GM10847 (cell line): Measurements from ENCODE around the gene CCND3.

Experiments
- POLR2A ChIP-seq: IDR thresholded peaks from 2 replicates; pipeline ENCODE4 v1.6.1; 2011; ENCODE audit not compliant: insufficient read length; ENCODE audit errors: extremely low read depth

The CCND3 gene

GRCh38 chr6:41941280-41942066, at the start of gene CCND3:
TSS of gene CCND3 (minus strand) at chr6:41941808. CDS start at chr6:41941649, 159 bp downstream.
- TF ChIP-seq POLR2A: peak; percentile 47

- no peak for TF ChIP-seq POLR2A
These were observed 44.7 kb upstream of the CCND3 start for GRCh38 chr6:41986339-41986738.

GRCh38 chr6:41984623-41985022, 43.0 kb upstream of the CCND3 start:
- no peak for TF ChIP-seq POLR2A

GRCh38 chr6:41976794-41977484, 35.3 kb upstream of the CCND3 start:
- no peak for TF ChIP-seq POLR2A

GRCh38 chr6:41975276-41975675, 33.7 kb upstream of the CCND3 start:
- TF ChIP-seq POLR2A: no peak

- TF ChIP-seq POLR2A: no peak
These were observed 32.7 kb upstream of the CCND3 start for GRCh38 chr6:41974281-41974825.

GRCh38 chr6:41972826-41973225, 31.2 kb upstream of the CCND3 start:
- no peak for TF ChIP-seq POLR2A

- no peak for TF ChIP-seq POLR2A
These were observed 28.8 kb upstream of the CCND3 start for GRCh38 chr6:41970436-41970846.

GRCh38 chr6:41967312-41968287, 26.0 kb upstream of the CCND3 start:
- no peak for TF ChIP-seq POLR2A

- no peak for TF ChIP-seq POLR2A
These were observed 25.3 kb upstream of the CCND3 start for GRCh38 chr6:41966961-41967311.

GRCh38 chr6:41966214-41966920, 24.8 kb upstream of the CCND3 start:
- TF ChIP-seq POLR2A: no peak

GRCh38 chr6:41965429-41966213, 24.0 kb upstream of the CCND3 start:
- TF ChIP-seq POLR2A: no peak

- no peak for TF ChIP-seq POLR2A
These were observed 22.7 kb upstream of the CCND3 start for GRCh38 chr6:41964201-41964887.
